IMR-90 (cell line): ENCODE measurements around the gene FAM168B. TPM values are rescaled to one million over a fixed set of nuclear protein-coding genes. Genes with fewer than 3 reads are reported as not detected.

ENCODE experiments used
- ATAC-seq: fragments of 200-7000 bp; cut with Tn5 transposase; 2 replicates; pipeline ENCODE4 v1.9.1; 2020; ENCODE audit warnings: low read depth, mild to moderate bottlenecking, moderate library complexity
- BruUV-seq: library from RNA; stranded (reverse); fragments of 400-500 nt; replicated peaks from 2 replicates; lab custom pipeline; 2021; lab: Mats Ljungman, UMichigan
- CTCF ChIA-PET: fragments of 300-600 bp; formaldehyde crosslinking; extraction: SDS; loops from one replicate; lab custom pipeline; 2021; ENCODE audit warnings: antibody characterized with exemption; lab: Yijun Ruan, JAX
- POLR2A ChIA-PET: fragments of 300-600 bp; sonication (Branson Sonifier 250); formaldehyde crosslinking; loops from one replicate; lab custom pipeline; 2022; ENCODE audit warnings: antibody characterized with exemption; ENCODE audit not compliant: unreplicated experiment; lab: Charles Lee
- DNase-seq: peaks from one replicate; pipeline ENCODE4 v3.0.0; 2013
- H2AFZ ChIP-seq: replicated peaks from 2 replicates; pipeline ENCODE3; 2013; ENCODE audit warnings: low read length, mild to moderate bottlenecking; ENCODE audit not compliant: poor library complexity
- H2AK5ac ChIP-seq: 2 replicates; pipeline ENCODE4 v1.6.1; 2013; ENCODE audit warnings: low read depth, low read length, inconsistent platforms
- H2AK9ac ChIP-seq: replicated peaks from 2 replicates; pipeline ENCODE3; 2013; ENCODE audit warnings: mild to moderate bottlenecking, low read depth, low read length, moderate library complexity; ENCODE audit not compliant: poor library complexity
- H2BK120ac ChIP-seq: 2 replicates; pipeline ENCODE4 v1.6.1; 2013; ENCODE audit warnings: low read depth, low read length, inconsistent platforms
- H2BK15ac ChIP-seq: 3 replicates; pipeline ENCODE4 v1.6.1; 2013; ENCODE audit warnings: low read depth, low read length, inconsistent platforms
- H2BK20ac ChIP-seq: 2 replicates; pipeline ENCODE4 v1.6.1; 2013; ENCODE audit warnings: low read depth, mild to moderate bottlenecking, inconsistent platforms, low read length, moderate library complexity
- H2BK5ac ChIP-seq: 2 replicates; pipeline ENCODE4 v1.6.1; 2013; ENCODE audit warnings: mild to moderate bottlenecking, low read depth, low read length, inconsistent platforms; ENCODE audit not compliant: poor library complexity, severe bottlenecking
- H3K14ac ChIP-seq: replicated peaks from 2 replicates; pipeline ENCODE4 v1.6.1; 2013; ENCODE audit warnings: low read depth, low read length, inconsistent platforms
- H3K18ac ChIP-seq: 2 replicates; pipeline ENCODE4 v1.6.1; 2013; ENCODE audit warnings: low read depth, low read length, control low read depth
- H3K23ac ChIP-seq: 2 replicates; pipeline ENCODE4 v1.6.1; 2013; ENCODE audit warnings: low read depth, low read length, inconsistent platforms
- H3K27ac ChIP-seq: 2 replicates; pipeline ENCODE4 v1.5.1; 2013; ENCODE audit warnings: mild to moderate bottlenecking, control low read depth, low read length; ENCODE audit not compliant: insufficient read depth
- H3K27me3 ChIP-seq: 2 replicates; pipeline ENCODE4 v1.6.1; 2013; ENCODE audit warnings: low read length; ENCODE audit not compliant: control insufficient read depth, insufficient read depth
- H3K36me3 ChIP-seq: 2 replicates; pipeline ENCODE4 v1.6.1; 2013; ENCODE audit warnings: low read length, mixed read lengths; ENCODE audit not compliant: control insufficient read depth, insufficient read depth
- H3K4ac ChIP-seq: 2 replicates; pipeline ENCODE4 v1.6.1; 2013; ENCODE audit warnings: low read depth, low read length, inconsistent platforms
- H3K4me1 ChIP-seq: 2 replicates; pipeline ENCODE4 v1.6.1; 2013; ENCODE audit warnings: low read length, mixed read lengths; ENCODE audit not compliant: control insufficient read depth, insufficient read depth
- H3K4me2 ChIP-seq: 2 replicates; pipeline ENCODE4 v1.6.1; 2013; ENCODE audit warnings: low read depth, mild to moderate bottlenecking, control low read depth, low read length, moderate library complexity
- H3K4me3 ChIP-seq: 2 replicates; pipeline ENCODE4 v1.5.1; 2013; ENCODE audit warnings: low read depth, mild to moderate bottlenecking, control low read depth, low read length, moderate library complexity; ENCODE audit not compliant: insufficient read depth
- H3K56ac ChIP-seq: 2 replicates; pipeline ENCODE4 v1.6.1; 2013; ENCODE audit warnings: low read length, inconsistent platforms; ENCODE audit not compliant: insufficient read depth; ENCODE audit errors: extremely low read depth
- H3K79me1 ChIP-seq, 2 experiments: 2 replicates each; pipeline ENCODE4 v1.6.1; 2013; ENCODE audit warnings: low read length in 2 of 2, inconsistent platforms in 1 of 2, low read depth in 1 of 2
- H3K9ac ChIP-seq: 2 replicates; pipeline ENCODE4 v1.6.1; 2013; ENCODE audit warnings: low read depth, low read length, control low read depth
- H3K9me1 ChIP-seq: 2 replicates; pipeline ENCODE4 v1.6.1; 2013; ENCODE audit warnings: low read length, inconsistent platforms; ENCODE audit not compliant: insufficient read depth
- H3K9me3 ChIP-seq: 2 replicates; pipeline ENCODE4 v1.6.1; 2013; ENCODE audit warnings: low read length; ENCODE audit not compliant: control insufficient read depth, insufficient read depth
- H4K20me1 ChIP-seq: 2 replicates; pipeline ENCODE4 v1.6.1; 2013; ENCODE audit warnings: low read length, inconsistent platforms; ENCODE audit not compliant: insufficient read depth
- H4K5ac ChIP-seq: 2 replicates; pipeline ENCODE4 v1.6.1; 2013; ENCODE audit warnings: mild to moderate bottlenecking, low read depth, low read length, control low read depth
- H4K8ac ChIP-seq, 2 experiments: 2 replicates each; pipeline ENCODE4 v1.6.1; 2013; ENCODE audit warnings: low read depth in 2 of 2, low read length in 2 of 2, control low read depth in 1 of 2, inconsistent platforms in 1 of 2
- H4K91ac ChIP-seq: 2 replicates; pipeline ENCODE4 v1.6.1; 2013; ENCODE audit warnings: low read depth, low read length, inconsistent platforms; ENCODE audit not compliant: insufficient read depth
- ELK1 ChIP-seq: fragments of 150-350 bp; IDR thresholded peaks from 2 replicates; pipeline ENCODE4 v1.6.1; 2016; ENCODE audit warnings: low read depth, mild to moderate bottlenecking, low read length, moderate library complexity, borderline replicate concordance
- FOS ChIP-seq: fragments of 150-350 bp; IDR thresholded peaks from 2 replicates; pipeline ENCODE4 v1.6.1; 2016; ENCODE audit warnings: low read depth, low read length
- MAFK ChIP-seq: IDR thresholded peaks from 2 replicates; pipeline ENCODE4 v1.6.1; 2012; ENCODE audit warnings: low read depth, low read length, improper control_type of control experiment
- NFE2L2 ChIP-seq: fragments of 150-350 bp; IDR thresholded peaks from 2 replicates; pipeline ENCODE4 v1.6.1; 2016; ENCODE audit warnings: low read depth, mild to moderate bottlenecking, low read length
- POLR2A ChIP-seq: IDR thresholded peaks from 2 replicates; pipeline ENCODE4 v1.6.1; 2012; ENCODE audit warnings: mild to moderate bottlenecking, low read depth, low read length
- RFX5 ChIP-seq: IDR thresholded peaks from 2 replicates; pipeline ENCODE4 v1.8.0; 2012; ENCODE audit warnings: low read depth, mild to moderate bottlenecking, low read length, moderate library complexity
- WGBS, 2 experiments: methylation state at CpG; one replicate each; pipeline versions ENCODE4 v1.1.5 to v1.1.7; 2013; ENCODE audit warnings: missing lambda C conversion rate in 2 of 2; ENCODE audit not compliant: insufficient read length in 1 of 2; ENCODE audit errors: extremely low coverage in 2 of 2; 5-methylcytosine and 5-hydroxymethylcytosine counted together
- dilution Hi-C: fragments of 300-500 bp; cut with HindIII; formaldehyde crosslinking; loops from one replicate; pipeline ENCODE4 v1.14.3; 2018; ENCODE audit warnings: low sequenced_read_pairs; ENCODE audit not compliant: unreplicated experiment
- in situ Hi-C: fragments of 300-500 bp; cut with MboI; formaldehyde crosslinking; loops from 3 replicates; pipeline ENCODE4 v1.14.3; 2019; ENCODE audit warnings: low sequenced_read_pairs, inconsistent platforms, mixed read lengths
- intact Hi-C: fragments of 100-400 bp; cut with micrococcal nuclease; formaldehyde crosslinking; loops from 2 replicates; pipeline ENCODE4 v1.10.0; 2022
- polyA plus RNA-seq, 3 experiments: library from polyadenylated mRNA; depleted of rRNA; stranded (reverse); fragments of >200 nt; gene quantifications; 2 replicates each; pipeline ENCODE4 v1.2.3, GENCODE V29; 2012; ENCODE audit warnings: low replicate concordance in 1 of 3
- total RNA-seq: library from RNA; depleted of rRNA; stranded (reverse); fragments of >200 nt; gene quantifications from 2 replicates; pipeline ENCODE4 v1.2.3, GENCODE V29; 2012

The FAM168B gene
- total and polyA plus RNA-seq, 2 of the 4 experiments (the other 2 are of a cell fraction), result 76.4 to 106 TPM

GRCh38 chr2:131035112-131035825, 58.0 kb downstream of the FAM168B start:
- Histone ChIP-seq H3K9ac (peak overlapping the region; percentile 45; the same call in 1 of the 2 replicates), H3K9me3 (no peaks in the 10 kb centered on the region), H2BK20ac (no peak overlapping the region), H2AFZ (peak overlapping the region; percentile 75), H3K27me3 (peaks cover 24% of the 10 kb centered on the region; the same call in 1 of the 2 replicates), H3K27ac (no peak overlapping the region), H3K18ac (no peak overlapping the region), H3K4me3 (peak overlapping the region; percentile 53), H3K9me1 (no peaks in the 10 kb centered on the region), H2AK9ac (no peak overlapping the region), H3K23ac (no peak overlapping the region), H2BK120ac (no peak overlapping the region), H3K36me3 (no peaks in the 10 kb centered on the region), H3K4ac (no peak overlapping the region), H2AK5ac (no peak overlapping the region), H3K4me2 (peak overlapping the region; percentile 81), H3K14ac (no peak overlapping the region), H3K4me1 (no peaks in the 10 kb centered on the region), H3K79me1 (no peaks in the 10 kb centered on the region), H3K56ac (no peak overlapping the region), H2BK5ac (no peak overlapping the region), H2BK15ac (no peak overlapping the region), H4K5ac (no peak overlapping the region), H4K8ac (peak overlapping the region in 1 of 2 experiments; percentile 31; a peak in 1 of 4 replicates), H4K91ac (no peak overlapping the region), H4K20me1 (no peaks in the 10 kb centered on the region)
- TF ChIP-seq FOS, result no peak
- no peak for TF ChIP-seq MAFK
- no peak for TF ChIP-seq ELK1
- no peak for TF ChIP-seq NFE2L2
- TF ChIP-seq POLR2A, result no peak
- TF ChIP-seq RFX5, result no peak
- CTCF ChIA-PET, result no interaction called here
- peak; percentile 35 for ATAC-seq
- no peak for DNase-seq
- intact Hi-C loops (no loop called here), dilution Hi-C loops (no loop called here), in situ Hi-C loops (no loop called here)
- BruUV-seq, result no TSS peak
- POLR2A ChIA-PET, result no interaction called here
- 23% methylated on average over 7 of the region's 65 CpGs; no CpG with 5 or more reads in 1 of the 2 experiments for WGBS, 2 experiments
